ENCODE data around the gene TOP1. TPM values are rescaled to one million over a fixed set of nuclear protein-coding genes. Genes with fewer than 3 reads are reported as not detected.

TOP1 gene
- total and polyA plus RNA-seq, 9 of the 15 experiments (the other 6 are each of a cell fraction or from before 2014, with no cell fraction given): 26.4 to 127 (median 39.6) TPM

DNA sequence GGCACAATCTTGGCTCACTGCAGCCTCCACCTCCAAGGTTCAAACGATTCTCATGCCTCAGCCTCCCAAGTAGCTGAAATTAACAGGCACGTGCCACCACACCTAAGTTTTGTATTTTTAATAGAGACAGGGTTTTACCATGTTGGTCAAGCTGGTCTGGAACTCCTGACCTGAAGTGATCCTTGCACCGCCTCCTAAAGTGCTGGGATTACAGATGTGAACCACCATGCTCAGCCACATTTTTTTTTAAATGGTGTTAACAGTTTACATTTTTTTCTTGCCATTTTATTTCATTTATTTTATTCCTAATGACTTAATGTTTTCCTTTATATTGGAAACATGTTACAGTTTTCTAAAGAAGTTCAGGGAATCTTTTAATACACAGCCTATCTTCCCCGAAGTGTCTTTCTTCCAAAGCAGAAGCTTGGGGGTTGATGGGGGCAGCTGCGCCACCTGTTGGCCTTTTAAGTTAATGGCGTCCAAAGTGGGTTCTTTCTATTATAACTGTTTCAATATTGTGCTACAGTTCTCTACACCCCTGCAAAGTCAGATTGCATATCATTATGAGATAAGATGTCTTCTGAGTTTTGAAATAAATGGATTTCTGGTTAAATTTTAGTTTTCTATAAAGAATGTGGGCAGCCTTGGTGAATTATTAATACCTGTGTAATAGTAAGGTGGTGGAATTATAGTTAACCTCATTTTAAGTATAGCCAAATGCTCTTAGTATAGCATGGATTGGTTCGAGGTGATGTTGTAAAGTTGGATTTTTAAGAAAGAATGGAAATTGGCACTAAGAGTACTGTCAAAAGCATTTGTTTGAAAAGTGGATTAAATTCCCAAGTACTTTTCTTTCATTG lies 66.7 kb downstream of the TOP1 start (continued):
- TF ChIP-seq, protein P1, sequence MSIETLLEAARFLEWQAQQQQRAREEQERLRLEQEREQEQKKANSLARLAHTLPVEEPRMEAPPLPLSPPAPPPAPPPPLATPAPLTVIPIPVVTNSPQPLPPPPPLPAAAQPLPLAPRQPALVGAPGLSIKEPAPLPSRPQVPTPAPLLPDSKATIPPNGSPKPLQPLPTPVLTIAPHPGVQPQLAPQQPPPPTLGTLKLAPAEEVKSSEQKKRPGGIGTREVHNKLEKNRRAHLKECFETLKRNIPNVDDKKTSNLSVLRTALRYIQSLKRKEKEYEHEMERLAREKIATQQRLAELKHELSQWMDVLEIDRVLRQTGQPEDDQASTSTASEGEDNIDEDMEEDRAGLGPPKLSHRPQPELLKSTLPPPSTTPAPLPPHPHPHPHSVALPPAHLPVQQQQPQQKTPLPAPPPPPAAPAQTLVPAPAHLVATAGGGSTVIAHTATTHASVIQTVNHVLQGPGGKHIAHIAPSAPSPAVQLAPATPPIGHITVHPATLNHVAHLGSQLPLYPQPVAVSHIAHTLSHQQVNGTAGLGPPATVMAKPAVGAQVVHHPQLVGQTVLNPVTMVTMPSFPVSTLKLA (conservative IDR thresholded peaks at IDR 0.05): 0 out of 4 replicates have a peak, but pooled peaks of 1 of the 2 experiments have one; percentile 16
- TF ChIP-seq ARID2 (IDR thresholded peaks at IDR 0.05): 0 out of 2 replicates have a peak, but pooled peaks have one; percentile 20
- 0 out of 2 replicates have a peak, but pooled peaks have one; percentile 34 for TF ChIP-seq ZNF592 (IDR thresholded peaks at IDR 0.05)
- TF ChIP-seq NFYB (IDR thresholded peaks at IDR 0.05; ENCODE audit: extremely low read depth, insufficient read length): no peak
- TF ChIP-seq DEAF1 (CRISPR knock-in tag; IDR thresholded peaks at IDR 0.05): peak; percentile 60
- no peak for TF ChIP-seq TSC22D4 (tag; IDR thresholded peaks at IDR 0.05)
- TF ChIP-seq SMC3 (conservative IDR thresholded peaks at IDR 0.05; ENCODE audit: insufficient read depth, low read depth, low read length): peak; percentile 81
